NT2/D1 (cell line): ENCODE results near the gene CBX8.

Source experiments
- SUZ12 ChIP-seq: IDR thresholded peaks from 2 replicates; pipeline ENCODE4 v1.6.1; 2011; ENCODE audit not compliant: insufficient read length, insufficient read depth; ENCODE audit errors: extremely low read depth
- YY1 ChIP-seq: IDR thresholded peaks from 2 replicates; pipeline ENCODE4 v1.6.1; 2011; ENCODE audit not compliant: insufficient read length, insufficient read depth

GRCh38 chr17:79833110-79833450, 36.2 kb upstream of the CBX8 start:
- TF ChIP-seq YY1 (no peak), SUZ12 (no peak)
